NCI-H2196 (cell line): Measurements from ENCODE around the gene PIEZO2.
A peak's percentile ranks its signal among the peaks of the same experiment; 100 is the strongest.

ENCODE experiments used
- DNase-seq: peaks from one replicate; lab custom pipeline; 2025; ENCODE audit not compliant: unreplicated experiment; lab: John Stamatoyannopoulos, UW

Gene PIEZO2

DNA sequence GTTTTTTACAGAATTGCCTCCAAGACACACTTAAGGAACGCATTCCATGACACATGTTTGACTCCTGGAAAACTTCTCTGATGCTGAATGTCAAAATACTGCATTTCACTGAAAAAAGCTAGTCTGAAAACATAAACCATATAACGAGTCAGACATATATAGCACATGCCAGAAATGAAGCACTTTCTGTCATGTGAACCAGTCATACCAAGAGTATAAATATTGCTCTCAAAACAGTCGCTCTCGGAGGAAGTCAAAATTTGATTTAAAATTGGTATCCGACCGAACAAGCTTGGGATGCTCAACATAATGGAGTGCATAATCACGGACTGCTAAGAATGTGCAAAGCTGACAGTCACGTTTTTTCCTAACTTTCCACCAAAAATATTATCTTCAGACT lies 115.9 kb downstream of the PIEZO2 start:
- DNase-seq: no peak

DNA sequence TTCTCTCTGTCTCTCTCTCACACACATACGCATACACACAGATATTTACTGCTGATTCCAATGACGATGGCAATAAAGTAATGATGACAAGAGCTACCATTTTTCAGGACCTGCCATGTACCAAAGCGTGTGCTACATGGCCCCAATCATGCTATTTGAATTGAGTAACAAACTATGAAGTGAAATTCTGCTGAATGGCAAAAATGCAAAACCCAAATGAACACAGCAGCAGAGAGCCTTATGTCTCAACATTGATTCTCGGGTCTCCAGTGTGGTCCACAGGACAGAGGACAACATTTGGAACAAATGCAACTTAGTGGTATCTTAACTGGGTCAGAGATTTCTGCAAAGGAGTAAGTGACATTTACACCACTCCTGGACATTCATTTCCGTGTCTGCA lies 117.4 kb downstream of the PIEZO2 start:
- no peak for DNase-seq

DNA sequence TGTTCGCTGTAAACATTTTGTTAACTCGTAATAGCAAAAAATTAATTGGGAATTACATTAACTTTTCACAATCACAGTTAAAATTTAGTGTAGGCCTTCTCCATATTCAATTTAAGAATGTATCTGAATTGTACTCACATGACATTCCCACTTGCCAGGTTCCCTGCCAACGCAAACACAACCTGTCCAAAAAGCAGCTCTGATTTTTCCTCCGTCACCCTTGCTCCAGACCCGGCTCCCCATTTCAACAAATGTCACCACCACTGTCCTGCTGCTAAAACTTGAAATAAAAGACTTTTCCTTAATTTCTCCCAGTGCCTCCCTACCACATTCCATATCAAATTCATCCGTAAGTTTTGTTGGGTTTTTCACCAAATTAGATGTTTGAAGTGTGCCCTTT lies 120.3 kb downstream of the PIEZO2 start:
- DNase-seq: no peak

DNA sequence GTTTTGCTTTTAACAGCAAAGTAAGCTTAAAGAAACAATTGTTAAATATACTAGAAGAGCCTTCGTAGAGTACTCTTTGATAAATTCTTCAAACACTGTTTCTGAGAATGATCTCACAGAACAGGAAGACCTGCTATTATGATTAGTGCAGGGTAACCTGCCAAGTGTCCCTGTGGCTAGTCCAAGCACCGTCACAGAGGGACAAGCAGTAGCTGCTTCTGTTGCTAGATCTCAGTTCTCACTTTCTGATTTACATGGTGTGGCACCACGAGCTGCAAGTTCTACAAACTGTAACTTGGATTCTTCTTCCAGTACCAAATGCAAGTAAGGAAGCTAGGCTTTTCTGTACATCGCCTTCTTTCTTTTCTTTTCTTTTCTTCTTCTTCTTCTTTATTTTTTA lies 121.5 kb downstream of the PIEZO2 start:
- DNase-seq: no peak

DNA sequence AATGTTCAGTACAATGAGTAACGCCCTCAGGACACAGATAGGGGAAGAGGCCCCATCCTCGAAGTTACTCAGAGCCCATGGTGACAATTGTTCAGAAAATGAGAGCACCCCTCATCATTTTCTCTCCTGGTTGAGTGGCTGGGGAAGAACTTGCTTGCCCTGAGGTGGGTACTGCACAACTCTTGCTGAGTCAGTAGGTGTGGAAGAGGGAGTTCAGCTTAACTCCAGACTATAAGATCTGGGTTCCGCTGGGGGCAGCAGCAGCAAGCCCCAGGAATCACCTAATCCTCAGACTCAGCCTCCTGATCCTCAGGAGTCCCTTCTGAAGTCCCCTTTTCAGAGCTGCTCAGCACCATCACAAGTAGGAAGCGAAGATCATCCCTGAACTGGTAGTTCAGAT lies 123.7 kb downstream of the PIEZO2 start:
- DNase-seq: no peak

DNA sequence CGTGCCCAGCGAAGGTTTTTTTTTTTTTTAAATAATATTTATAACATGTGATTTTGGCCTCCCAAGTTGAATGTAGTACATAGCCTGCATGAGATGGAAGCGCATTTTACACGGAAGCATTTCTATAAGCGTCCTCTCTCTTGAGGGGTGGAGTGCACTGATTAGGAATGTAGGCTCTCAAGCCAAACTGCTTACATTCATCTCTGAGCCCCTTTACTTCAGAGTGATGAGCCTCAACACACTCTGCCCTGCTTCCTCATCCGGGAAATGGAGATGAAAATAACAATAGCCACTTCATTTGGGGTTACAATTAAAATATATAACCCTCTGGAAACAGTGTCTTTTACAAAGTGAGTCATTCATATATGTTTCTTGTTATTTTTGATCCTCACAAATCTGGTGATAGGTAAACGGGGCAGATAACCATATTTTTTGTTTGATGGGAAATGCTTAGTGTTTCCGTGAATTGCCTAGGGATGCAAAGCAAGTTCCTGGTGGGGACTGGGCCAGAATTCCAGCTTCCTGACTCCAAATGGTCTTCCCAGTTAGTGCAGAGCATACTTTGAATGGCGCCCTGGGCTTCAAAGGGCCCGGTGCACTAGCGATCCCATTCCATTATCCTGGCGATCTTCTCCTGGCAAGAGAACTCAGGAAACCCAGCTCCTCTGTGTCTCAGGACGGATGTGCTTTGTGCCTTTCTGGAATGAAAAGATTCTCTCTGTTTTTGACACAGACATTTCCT lies 124.3 kb downstream of the PIEZO2 start:
- DNase-seq: no peak

DNA sequence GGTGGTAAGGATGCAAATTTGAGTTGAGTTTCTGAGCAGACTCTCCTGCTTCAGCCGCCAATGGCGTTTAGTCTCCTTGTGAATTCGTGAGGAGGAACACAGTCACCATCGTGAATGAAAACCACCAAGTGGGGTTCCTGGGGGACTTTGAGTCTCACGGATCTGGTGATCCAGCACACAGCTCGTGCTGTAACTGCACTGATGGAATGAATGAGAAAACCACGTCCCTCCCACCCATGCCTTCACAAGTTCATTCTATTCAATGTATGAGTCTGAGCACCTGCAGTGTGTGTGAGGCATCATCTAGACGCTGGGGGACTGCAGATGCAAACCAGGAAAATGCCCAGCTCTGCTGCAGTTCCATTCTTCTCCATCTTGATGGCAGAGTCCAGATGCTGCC lies 127.9 kb downstream of the PIEZO2 start:
- no peak for DNase-seq

DNA sequence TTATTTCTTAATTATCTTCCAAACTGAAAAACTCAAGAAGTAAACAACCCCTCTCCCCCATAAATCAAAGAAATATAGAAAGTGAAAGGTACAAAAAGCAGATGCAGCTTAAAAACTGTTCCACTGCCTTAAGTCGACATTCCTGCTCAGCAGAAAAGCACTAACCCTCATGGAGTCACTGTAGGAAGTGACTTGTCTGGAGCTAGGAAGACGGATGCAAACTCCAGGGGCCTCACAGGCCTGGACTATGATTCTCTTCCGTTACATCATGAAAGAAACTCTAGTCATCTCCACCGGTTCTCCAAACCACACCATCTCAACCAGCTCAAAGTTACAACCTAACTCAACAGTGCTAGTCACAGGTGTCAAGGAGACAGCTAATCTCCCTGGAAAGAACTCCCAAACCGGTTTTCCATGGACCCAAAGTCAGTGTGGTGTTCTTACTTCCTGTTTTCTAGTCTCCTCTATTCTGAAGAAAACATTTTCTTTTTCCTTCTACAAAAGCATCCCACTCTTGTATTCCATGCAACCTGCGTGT lies 128.4 kb downstream of the PIEZO2 start:
- DNase-seq: no peak

DNA sequence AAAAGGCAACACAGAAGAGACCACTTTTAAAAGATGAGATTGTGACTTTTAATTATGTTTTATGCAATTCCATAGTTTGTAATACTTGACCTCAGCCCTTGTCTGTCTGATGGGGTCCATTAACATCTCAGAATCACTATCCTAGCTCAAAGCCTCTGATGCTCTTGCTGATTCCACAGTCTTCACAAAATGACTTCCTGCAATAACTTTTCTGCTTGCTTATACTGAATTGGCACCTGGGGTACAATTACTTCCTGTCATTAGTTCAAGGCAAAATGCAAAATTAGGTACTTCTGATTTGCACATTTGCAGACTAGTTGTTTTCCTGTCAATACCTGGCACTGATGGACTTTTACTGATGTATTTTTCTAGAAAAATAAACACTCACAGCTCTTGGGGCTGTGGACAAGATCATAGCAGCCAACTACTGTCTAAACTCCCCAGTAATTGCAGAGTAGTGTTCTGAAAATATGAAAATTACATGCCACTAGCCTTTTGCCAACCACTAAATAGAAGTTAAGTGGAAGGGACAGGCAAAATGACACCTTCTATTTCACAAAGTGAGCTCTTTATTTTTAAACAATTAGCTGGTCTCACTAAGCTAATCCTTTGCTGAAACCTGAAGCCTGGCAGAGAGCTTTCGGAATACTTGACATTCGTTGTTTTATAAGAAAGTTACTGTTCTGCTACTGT lies 129.1 kb downstream of the PIEZO2 start:
- no peak for DNase-seq

DNA sequence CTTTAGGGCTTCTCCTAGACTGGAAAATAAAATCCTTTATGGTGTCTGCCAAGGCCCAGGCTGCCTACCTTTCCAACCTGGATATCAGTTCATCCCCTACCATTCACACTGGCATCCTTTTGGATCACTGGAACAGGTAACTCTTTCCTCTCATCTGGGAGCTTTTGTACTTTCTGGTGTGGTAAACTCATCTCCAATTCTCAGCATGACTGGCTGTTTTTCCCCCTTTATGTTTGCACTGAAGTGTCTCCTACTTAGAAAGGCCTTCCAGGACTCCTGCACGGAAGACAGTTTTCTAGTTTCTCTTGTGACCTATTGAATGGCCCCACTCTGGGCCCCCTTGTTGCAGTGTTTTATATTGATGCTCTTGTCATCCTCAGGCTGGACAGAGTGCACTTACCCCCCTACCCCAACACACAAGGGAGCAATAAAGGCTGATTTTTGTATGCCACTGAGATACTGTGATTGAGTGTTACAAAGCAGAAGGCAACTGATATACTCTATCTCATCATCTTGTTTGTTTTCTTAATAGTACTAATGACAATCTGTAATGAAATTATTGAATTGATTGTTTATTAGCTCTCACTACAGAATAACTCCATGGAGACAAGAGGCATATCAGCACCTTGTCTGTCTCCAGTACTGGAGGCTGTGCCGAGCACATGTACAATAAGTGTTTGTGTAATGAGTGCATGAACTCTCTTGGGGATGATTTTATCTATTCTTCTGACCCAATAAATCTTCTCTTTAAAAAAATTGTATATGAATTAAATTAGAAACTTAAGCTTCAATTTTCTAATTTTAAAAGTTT lies 129.9 kb downstream of the PIEZO2 start:
- no peak for DNase-seq

DNA sequence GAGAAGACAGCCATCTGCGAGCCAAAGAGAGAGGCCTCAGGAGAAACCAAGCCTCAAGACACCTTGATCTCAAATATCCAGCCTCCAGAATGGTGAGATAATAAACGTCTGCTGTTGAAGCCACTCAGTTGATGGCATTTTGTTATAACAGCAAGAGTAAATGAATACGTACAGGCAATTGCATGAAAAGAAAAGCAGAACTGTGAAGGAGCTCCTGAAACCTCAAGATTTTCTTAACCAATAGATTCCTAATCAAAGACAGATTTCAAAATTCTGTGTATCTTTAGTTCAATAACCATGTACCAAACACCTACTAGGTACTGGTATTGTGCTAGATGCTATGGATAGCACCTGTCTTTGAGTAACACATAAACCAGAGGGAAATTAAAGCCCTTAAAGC lies 139.5 kb downstream of the PIEZO2 start:
- no peak for DNase-seq

DNA sequence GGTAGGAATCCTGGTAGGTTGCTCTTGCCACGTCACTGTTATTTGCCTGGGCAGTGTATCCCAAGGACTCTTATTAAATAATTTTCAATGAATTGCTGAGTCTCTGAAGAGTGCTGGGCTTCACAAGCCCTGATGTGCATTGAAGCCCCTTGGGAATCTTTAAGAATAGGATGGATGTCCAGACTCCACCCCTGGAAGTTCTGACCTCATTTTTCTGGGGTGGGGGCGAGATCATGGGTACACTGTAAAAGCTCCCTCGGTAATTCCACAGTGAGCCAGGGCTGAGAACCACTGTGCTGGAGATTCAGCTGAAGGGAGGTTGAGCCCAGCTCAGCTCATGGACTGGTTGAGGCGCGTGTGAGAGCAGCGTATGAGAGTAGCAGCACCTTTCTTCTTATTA lies 140.2 kb downstream of the PIEZO2 start:
- no peak for DNase-seq

DNA sequence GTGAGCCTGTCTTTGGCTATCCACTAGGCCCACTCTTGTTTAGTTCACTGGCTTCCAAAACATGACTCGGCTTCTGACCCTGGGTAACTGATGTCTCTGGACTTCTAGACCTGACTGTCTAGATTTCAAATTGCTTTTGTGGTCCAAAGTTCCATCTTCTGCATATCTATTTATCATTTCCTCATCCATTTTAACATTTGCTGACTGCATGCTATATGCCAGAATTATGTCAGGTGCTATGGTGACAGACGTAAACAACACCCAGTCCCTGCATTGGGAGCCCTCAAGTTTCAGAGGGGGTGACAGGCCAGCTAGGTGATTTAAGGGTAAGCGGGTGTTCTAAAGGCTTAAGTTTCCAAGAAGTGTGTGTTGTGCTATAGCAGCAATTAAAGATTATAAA lies 140.9 kb downstream of the PIEZO2 start:
- no peak for DNase-seq

DNA sequence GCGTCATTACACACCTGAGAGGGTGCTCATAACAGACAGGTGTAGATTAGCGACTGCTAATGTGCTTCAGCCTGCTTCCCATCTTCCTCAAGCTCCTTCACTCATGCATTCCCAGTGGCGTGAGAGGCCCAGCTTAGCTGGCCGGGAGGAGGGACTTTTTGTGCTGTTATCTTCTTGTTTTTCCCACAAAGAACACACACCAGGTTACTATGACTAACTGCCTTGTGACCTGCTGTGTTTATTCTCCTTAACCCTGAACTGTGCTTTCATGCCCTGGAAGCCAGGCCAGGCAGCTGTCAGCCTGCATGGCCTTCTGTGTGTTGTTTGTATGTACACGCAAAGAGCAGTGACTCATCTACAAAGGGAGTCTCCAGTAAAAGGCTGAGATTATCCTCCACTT lies 143.8 kb downstream of the PIEZO2 start:
- DNase-seq: peak; percentile 64

DNA sequence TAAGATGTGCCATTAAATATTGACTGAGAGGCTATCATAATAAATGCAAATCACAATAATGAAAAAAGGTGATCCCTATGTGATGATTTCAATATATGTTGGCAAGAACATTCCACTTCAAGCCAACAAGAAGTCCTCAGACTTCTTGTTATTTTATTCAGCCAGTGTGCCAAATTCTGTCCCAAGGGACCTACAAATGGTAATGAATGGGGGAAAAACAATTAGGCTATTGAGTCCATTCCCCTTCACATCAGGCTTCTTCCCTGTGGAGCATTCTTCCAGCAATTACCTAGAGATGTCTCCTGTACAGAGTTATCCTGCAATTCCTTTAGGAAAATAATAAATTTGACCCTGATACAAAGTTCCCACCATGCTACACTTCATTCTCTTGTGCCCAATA lies 144.4 kb downstream of the PIEZO2 start:
- no peak for DNase-seq

DNA sequence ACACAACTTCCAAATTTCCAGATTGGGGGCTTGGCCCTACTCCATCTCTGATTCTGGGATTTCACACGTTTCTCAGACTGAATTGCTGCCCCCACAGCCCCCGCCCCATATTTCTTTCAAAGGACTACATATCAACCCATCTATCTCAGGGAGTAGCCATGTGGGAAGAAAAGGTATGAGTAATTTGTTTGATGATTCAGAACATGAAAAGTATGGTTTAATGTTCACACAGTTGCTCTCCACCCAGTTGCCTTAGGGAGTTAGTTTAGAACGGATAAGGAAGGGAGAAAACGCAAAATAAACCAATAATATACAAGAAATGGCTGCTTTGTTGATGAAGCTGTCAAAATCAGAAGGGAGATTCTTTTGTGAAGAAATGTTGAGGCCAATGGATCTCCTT lies 145.1 kb downstream of the PIEZO2 start:
- DNase-seq: no peak

DNA sequence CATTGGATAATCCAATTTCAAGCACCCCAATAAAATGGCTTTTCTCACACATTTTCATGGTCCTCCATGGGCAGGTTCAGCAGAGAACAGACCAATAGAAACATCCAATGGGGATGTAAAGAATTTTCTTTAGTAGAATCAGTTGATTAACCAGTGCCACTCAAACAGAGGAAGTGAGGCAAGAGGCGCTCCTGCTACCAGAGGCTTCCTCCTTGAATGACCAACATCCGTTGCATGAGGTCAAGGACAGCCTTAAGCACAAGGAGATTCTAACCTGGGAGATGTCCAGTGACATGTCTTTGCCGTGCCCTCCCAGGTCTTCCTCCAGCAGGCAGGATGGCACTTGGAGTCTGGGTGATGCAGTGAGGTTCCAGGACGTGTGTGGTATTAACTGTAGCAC lies 146.6 kb downstream of the PIEZO2 start:
- DNase-seq: no peak

DNA sequence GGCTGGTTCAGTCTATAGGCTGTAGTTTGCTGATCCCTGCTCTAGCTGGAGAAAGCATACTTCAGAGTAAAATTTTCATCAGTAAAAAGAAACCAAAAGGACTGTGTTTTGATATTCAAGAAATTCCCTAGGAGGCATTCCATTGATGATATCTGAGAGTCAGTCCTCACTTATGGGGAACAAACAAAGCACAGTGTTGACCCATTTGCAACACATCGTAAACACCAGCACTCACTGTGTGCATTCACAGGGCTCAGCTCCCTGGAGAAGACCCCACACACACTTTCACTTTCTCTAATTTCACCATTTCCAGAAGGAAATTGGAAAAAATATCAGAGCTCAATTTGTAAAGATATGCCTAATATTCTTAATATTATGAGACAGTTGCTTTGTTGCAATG lies 147.1 kb downstream of the PIEZO2 start:
- no peak for DNase-seq

DNA sequence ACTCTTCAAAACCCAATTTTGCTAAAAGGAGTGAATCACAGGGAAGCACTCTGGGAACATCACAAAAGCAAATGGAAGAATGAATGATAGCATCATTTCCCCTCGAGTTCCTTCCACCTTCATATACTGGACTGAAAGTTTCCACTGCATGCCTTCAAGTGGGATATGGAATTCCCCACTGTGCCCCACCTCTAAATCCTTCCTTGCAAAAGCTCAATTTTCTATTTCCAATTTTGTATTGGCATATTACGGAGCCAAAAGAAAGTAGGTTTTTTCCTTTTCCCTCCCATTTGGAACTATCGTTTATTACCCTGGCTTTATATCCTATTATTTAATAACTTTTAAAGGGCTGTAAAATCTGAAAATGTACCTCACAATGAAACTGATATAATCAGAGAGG lies 149.3 kb downstream of the PIEZO2 start:
- no peak for DNase-seq

DNA sequence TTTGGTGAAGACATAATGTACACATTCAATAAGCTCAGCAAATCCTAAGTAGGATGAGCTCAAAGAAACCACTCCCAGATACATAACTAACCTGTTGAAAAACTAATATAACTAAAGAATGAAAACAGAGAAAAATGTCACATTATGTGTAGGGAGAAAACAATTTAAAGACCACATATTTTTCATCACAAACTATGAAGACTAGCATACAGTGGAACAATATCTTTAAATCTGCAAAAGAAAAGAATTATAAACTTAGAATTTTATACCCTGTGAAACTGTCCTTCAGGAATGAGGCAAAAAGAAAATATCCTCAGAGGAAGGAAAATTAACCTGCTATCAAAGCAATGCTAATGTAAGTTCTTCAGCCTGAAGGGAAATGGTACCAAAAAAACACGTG lies 151.5 kb downstream of the PIEZO2 start:
- DNase-seq: no peak

DNA sequence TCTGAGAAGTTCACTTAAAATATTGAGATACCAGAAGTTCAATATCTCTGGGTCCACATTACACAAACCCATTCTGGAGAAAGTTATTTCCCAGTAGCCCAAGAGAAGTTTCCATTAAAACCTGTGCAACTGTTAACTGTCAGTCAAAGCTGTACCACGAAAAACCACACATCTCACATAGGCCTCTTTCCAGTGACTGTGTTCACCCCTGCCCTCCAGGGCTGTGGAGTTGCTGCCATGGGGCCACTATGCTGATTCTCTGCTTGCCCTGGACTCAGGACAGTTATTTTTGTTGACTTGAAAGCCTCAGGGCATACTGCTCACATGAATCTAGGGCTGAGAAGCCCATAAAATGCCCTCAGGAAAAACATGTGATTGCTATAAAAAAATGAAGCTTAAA lies 153.8 kb downstream of the PIEZO2 start:
- no peak for DNase-seq

DNA sequence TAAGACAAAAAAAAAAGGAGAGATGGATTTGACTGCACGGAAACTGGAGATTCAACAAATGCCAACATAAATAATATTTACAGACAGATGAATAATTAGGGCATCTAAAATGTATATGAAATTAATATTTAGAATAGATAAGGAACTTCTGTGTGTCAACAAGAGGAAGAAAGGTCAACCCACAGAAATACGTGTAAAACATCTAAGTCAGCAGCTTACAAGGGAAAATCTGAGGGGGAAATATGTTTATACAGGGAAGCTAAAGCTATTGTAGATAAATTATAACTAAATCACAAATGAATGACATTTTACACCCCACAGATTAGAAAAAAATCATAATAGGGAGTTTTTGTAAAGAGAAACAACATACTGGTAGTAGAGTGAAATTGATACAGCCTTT lies 159.9 kb downstream of the PIEZO2 start:
- no peak for DNase-seq
